HEK293 (cell line): ENCODE results near the gene LYZL1.

Experiments
- CTCF ChIA-PET: fragments of 350-600 bp; formaldehyde crosslinking; extraction: SDS; loops from one replicate; lab custom pipeline; 2021; ENCODE audit warnings: antibody characterized with exemption; lab: Yijun Ruan, JAX
- POLR2A ChIA-PET: fragments of 300-600 bp; formaldehyde crosslinking; extraction: SDS; loops from one replicate; lab custom pipeline; 2020; ENCODE audit warnings: antibody characterized with exemption, inconsistent platforms; lab: Yijun Ruan, JAX
- H3K27ac ChIP-seq: fragments of 200-500 bp; sonication (Bioruptor generic); 2 replicates; pipeline ENCODE4 v1.5.1; 2014; ENCODE audit warnings: low read depth, low read length, control low read depth, inconsistent platforms; ENCODE audit errors: extremely low read depth
- H3K36me3 ChIP-seq, 2 experiments: fragments of 200-500 bp in 1 of 2; sonication (Bioruptor generic) in 1 of 2; 1 replicate in 1 of 2; 2 replicates in 1 of 2; pipeline ENCODE4 v1.5.1; 2014 to 2017; ENCODE audit warnings: inconsistent platforms in 2 of 2, low read length in 2 of 2; ENCODE audit not compliant: control insufficient read depth in 2 of 2, insufficient read depth in 1 of 2
- H3K4me1 ChIP-seq: fragments of 200-500 bp; sonication (Bioruptor generic); 2 replicates; pipeline ENCODE4 v1.5.1; 2014; ENCODE audit warnings: mild to moderate bottlenecking, low read length, inconsistent platforms; ENCODE audit not compliant: control insufficient read depth, insufficient read depth
- H3K4me3 ChIP-seq: 2 replicates; pipeline ENCODE4 v1.5.1; 2011; ENCODE audit warnings: low read depth, mild to moderate bottlenecking, control low read depth, low read length, moderate library complexity
- H3K9me3 ChIP-seq: fragments of 200-500 bp; sonication (Bioruptor generic); 2 replicates; pipeline ENCODE4 v1.5.1; 2014; ENCODE audit warnings: low read depth, low read length, inconsistent platforms; ENCODE audit not compliant: control insufficient read depth, insufficient read depth
- GFI1B ChIP-seq: fragments of 450-650 bp; formaldehyde crosslinking; IDR thresholded peaks from 2 replicates; pipeline ENCODE4 v1.5.1; 2016; ENCODE audit warnings: missing biosample characterization, missing genetic modification characterization
- HOXC10 ChIP-seq: sonication (generic); formaldehyde crosslinking; IDR thresholded peaks from 2 replicates; pipeline ENCODE4 v1.8.1; 2023; ENCODE audit warnings: mild to moderate bottlenecking, missing genetic modification reagents
- IKZF3 ChIP-seq: fragments of 450-650 bp; IDR thresholded peaks from 2 replicates; pipeline ENCODE4 v1.5.0; 2018; ENCODE audit warnings: missing biosample characterization, mild to moderate bottlenecking, missing genetic modification characterization, moderate library complexity
- PATZ1 ChIP-seq: fragments of 450-650 bp; formaldehyde crosslinking; IDR thresholded peaks from 2 replicates; pipeline ENCODE4 v1.5.1; 2016; ENCODE audit warnings: missing biosample characterization, missing genetic modification characterization
- PRDM1 ChIP-seq: fragments of 450-650 bp; formaldehyde crosslinking; IDR thresholded peaks from 2 replicates; pipeline ENCODE4; 2016; ENCODE audit warnings: missing biosample characterization, missing genetic modification characterization
- PRDM2 ChIP-seq: fragments of 450-650 bp; formaldehyde crosslinking; IDR thresholded peaks from 2 replicates; pipeline ENCODE4 v1.5.1; 2016; ENCODE audit warnings: missing biosample characterization, missing genetic modification characterization, borderline replicate concordance
- SP2 ChIP-seq: fragments of 450-650 bp; formaldehyde crosslinking; IDR thresholded peaks from 2 replicates; pipeline ENCODE4 v1.5.1; 2016; ENCODE audit warnings: missing biosample characterization, missing genetic modification characterization
- ZBTB20 ChIP-seq: fragments of 450-650 bp; formaldehyde crosslinking; IDR thresholded peaks from 2 replicates; pipeline ENCODE4 v1.5.1; 2016; ENCODE audit warnings: missing biosample characterization, missing genetic modification characterization
- ZBTB8A ChIP-seq: fragments of 450-650 bp; formaldehyde crosslinking; IDR thresholded peaks from 2 replicates; pipeline ENCODE4 v1.5.1; 2016; ENCODE audit warnings: missing biosample characterization, missing genetic modification characterization
- ZFP41 ChIP-seq: fragments of 450-650 bp; formaldehyde crosslinking; IDR thresholded peaks from 2 replicates; pipeline ENCODE4 v1.5.1; 2016; ENCODE audit warnings: missing biosample characterization, missing genetic modification characterization, borderline replicate concordance
- ZNF140 ChIP-seq: fragments of 450-650 bp; formaldehyde crosslinking; IDR thresholded peaks from 2 replicates; pipeline ENCODE4 v1.5.1; 2016; ENCODE audit warnings: missing biosample characterization, missing genetic modification characterization
- ZNF214 ChIP-seq: fragments of 450-650 bp; formaldehyde crosslinking; IDR thresholded peaks from 2 replicates; pipeline ENCODE4 v1.5.1; 2017; ENCODE audit warnings: missing biosample characterization, mild to moderate bottlenecking, missing genetic modification characterization, borderline replicate concordance
- ZNF280C ChIP-seq: fragments of 450-650 bp; formaldehyde crosslinking; IDR thresholded peaks from 2 replicates; pipeline ENCODE4 v1.5.1; 2016; ENCODE audit warnings: missing biosample characterization, missing genetic modification characterization
- ZNF341 ChIP-seq: fragments of 450-650 bp; formaldehyde crosslinking; IDR thresholded peaks from 2 replicates; pipeline ENCODE4; 2016; ENCODE audit warnings: low read depth, missing biosample characterization, missing genetic modification characterization
- ZNF350 ChIP-seq: fragments of 450-650 bp; formaldehyde crosslinking; IDR thresholded peaks from 2 replicates; pipeline ENCODE4 v1.5.0; 2017; ENCODE audit warnings: missing biosample characterization, mild to moderate bottlenecking, missing genetic modification characterization
- ZNF560 ChIP-seq: fragments of 450-650 bp; formaldehyde crosslinking; IDR thresholded peaks from 2 replicates; pipeline ENCODE4 v1.5.1; 2017; ENCODE audit warnings: missing biosample characterization, missing genetic modification characterization, borderline replicate concordance
- ZNF791 ChIP-seq: fragments of 450-650 bp; formaldehyde crosslinking; IDR thresholded peaks from 2 replicates; pipeline ENCODE4 v1.5.1; 2016; ENCODE audit warnings: missing biosample characterization, missing genetic modification characterization
- ZNF830 ChIP-seq: fragments of 450-650 bp; IDR thresholded peaks from 2 replicates; pipeline ENCODE4 v1.5.0; 2018; ENCODE audit warnings: missing biosample characterization, missing genetic modification characterization, low read depth, mild to moderate bottlenecking, moderate library complexity
- ZSCAN16 ChIP-seq: fragments of 450-650 bp; formaldehyde crosslinking; IDR thresholded peaks from 2 replicates; pipeline ENCODE4 v1.5.1; 2016; ENCODE audit warnings: missing biosample characterization, missing genetic modification characterization

Gene LYZL1

GRCh38 chr10:29346296-29347001 lies 57.6 kb downstream of the LYZL1 start (continued):
- TF ChIP-seq PATZ1 (tag by site-specific recombination) (no peak), SP2 (tag by site-specific recombination) (no peak)

DNA sequence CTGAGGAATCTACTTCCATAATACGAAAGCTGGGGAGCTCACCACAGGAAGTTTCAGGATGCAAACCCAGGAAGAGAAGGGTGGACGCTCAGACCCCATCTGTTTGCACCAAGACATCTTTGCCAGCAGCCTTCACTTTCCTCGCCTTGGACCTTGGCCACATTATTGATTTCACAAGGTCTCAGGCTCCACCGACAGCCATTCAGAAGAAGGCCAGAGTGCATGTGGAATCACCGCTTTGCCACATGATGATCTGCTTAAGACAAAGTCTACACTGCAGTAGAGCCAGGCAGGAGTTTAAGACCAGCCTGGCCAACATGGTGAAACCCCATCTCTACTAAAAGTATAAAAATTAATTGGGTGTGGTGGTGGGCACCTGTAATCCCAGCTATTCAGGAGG lies 60.0 kb downstream of the LYZL1 start:
- Histone ChIP-seq H3K9me3 (no peaks in the 10 kb centered on the region), H3K27ac (no peak overlapping the region), H3K36me3 (no peaks in the 10 kb centered on the region), H3K4me1 (no peaks in the 10 kb centered on the region), H3K4me3 (no peak overlapping the region)
- CTCF ChIA-PET, result no interaction called here
- POLR2A ChIA-PET, result no interaction called here
- TF ChIP-seq ZNF214 (tag by site-specific recombination) (no peak), ZBTB20 (tag by site-specific recombination) (no peak), ZSCAN16 (tag by site-specific recombination) (no peak), ZNF280C (tag by site-specific recombination) (no peak), ZNF341 (tag by site-specific recombination) (no peak), ZFP41 (tag by site-specific recombination) (no peak)

- Histone ChIP-seq H3K9me3 (no peaks in the 10 kb centered on the region), H3K4me3 (no peak overlapping the region), H3K4me1 (no peaks in the 10 kb centered on the region), H3K36me3 (no peaks in the 10 kb centered on the region), H3K27ac (no peak overlapping the region)
- TF ChIP-seq ZNF791 (tag by site-specific recombination) (no peak), GFI1B (tag by site-specific recombination) (no peak), ZNF560 (tag by site-specific recombination) (no peak), PRDM1 (tag by site-specific recombination) (no peak), ZNF830 (tag by site-specific recombination) (no peak), IKZF3 (tag by site-specific recombination) (no peak), ZNF350 (tag by site-specific recombination) (no peak), PRDM2 (tag by site-specific recombination) (no peak), ZBTB8A (no peak), HOXC10 (CRISPR knock-in tag) (no peak), ZNF140 (no peak)
- CTCF ChIA-PET, result no interaction called here
- POLR2A ChIA-PET, result no interaction called here
Observed at GRCh38 chr10:29353305-29353704, 64.4 kb downstream of the LYZL1 start.
